Right forelimb (tissue), 1 donor: ENCODE data around the gene LRFN4.
A peak's percentile ranks its signal among the peaks of the same experiment; 100 is the strongest.
"Not testable (repeated sequence)": the region's sequence is repeated elsewhere in the genome, so short reads cannot be mapped to it uniquely, and the experiment has no call there.

Source experiments
- DNase-seq: peaks from one replicate; pipeline ENCODE4 v3.0.0-alpha.2; 2018

The LRFN4 gene

GRCh38 chr11:66856496-66857233, at the start of gene LRFN4:
Gene LRFN4, plus strand, starts transcription at chr11:66857064. Its CDS starts 681 bp downstream, at chr11:66857745.
- DNase-seq = no peak

GRCh38 chr11:66809592-66809991, 47.3 kb upstream of the LRFN4 start:
- DNase-seq = no peak

- no peak for DNase-seq
These were observed 46.2 kb upstream of the LRFN4 start for GRCh38 chr11:66810576-66811185.

GRCh38 chr11:66814678-66815077, 42.2 kb upstream of the LRFN4 start:
- DNase-seq = no peak

GRCh38 chr11:66815646-66816045, 41.2 kb upstream of the LRFN4 start:
- no peak for DNase-seq

- DNase-seq = no peak
These were observed 38.5 kb upstream of the LRFN4 start for GRCh38 chr11:66818231-66818955.

GRCh38 chr11:66820381-66820780, 36.5 kb upstream of the LRFN4 start:
- DNase-seq = no peak

GRCh38 chr11:66820901-66821300, 36.0 kb upstream of the LRFN4 start:
- DNase-seq = no peak

- DNase-seq = no peak
These were observed 33.2 kb upstream of the LRFN4 start for GRCh38 chr11:66823700-66824099.

GRCh38 chr11:66824573-66824972, 32.3 kb upstream of the LRFN4 start:
- DNase-seq = not testable (repeated sequence)

- no peak for DNase-seq
These were observed 22.4 kb upstream of the LRFN4 start for GRCh38 chr11:66834539-66834845.

- no peak for DNase-seq
These were observed 21.9 kb upstream of the LRFN4 start for GRCh38 chr11:66834943-66835342.

GRCh38 chr11:66835768-66836405, 21.0 kb upstream of the LRFN4 start:
- DNase-seq = no peak

- no peak for DNase-seq
These were observed 16.4 kb upstream of the LRFN4 start for GRCh38 chr11:66840317-66841091.

- DNase-seq = no peak
These were observed 15.0 kb upstream of the LRFN4 start for GRCh38 chr11:66841861-66842260.

- DNase-seq = no peak
These were observed 14.4 kb upstream of the LRFN4 start for GRCh38 chr11:66842501-66842895.

- DNase-seq = peak; percentile 96
These were observed 13.7 kb upstream of the LRFN4 start, which contains the start of gene RCE1 for GRCh38 chr11:66842896-66843775. Gene RCE1, plus strand, starts transcription at chr11:66843441. Its CDS starts 15 bp downstream, at chr11:66843456.

- DNase-seq = no peak
These were observed 12.9 kb upstream of the LRFN4 start for GRCh38 chr11:66843776-66844495.

GRCh38 chr11:66844496-66845142, 12.2 kb upstream of the LRFN4 start:
- no peak for DNase-seq

GRCh38 chr11:66845143-66845875, 11.6 kb upstream of the LRFN4 start:
- DNase-seq = no peak
